ENCODE results near the gene TNXB. TPM values are rescaled to one million over a fixed set of nuclear protein-coding genes. Genes with fewer than 3 reads are reported as not detected.

The TNXB gene
- total RNA-seq, 1 donor from 2014 or later = 2.4 TPM

Other genes with a start within 250 kb of the TNXB start
- 65.8 and 70.3 TPM in 2 replicates for gene NEU1, start 246.5 kb downstream of the TNXB start, total RNA-seq
- 1.8 and 10.5 TPM in 2 replicates for gene SLC44A4, start 230.3 kb downstream of the TNXB start, total RNA-seq
- 10.8 and 14.5 TPM in 2 replicates for gene EHMT2, start 211.6 kb downstream of the TNXB start, total RNA-seq
- 0.64 and 1.3 TPM in 2 replicates for gene ZBTB12, start 207.3 kb downstream of the TNXB start, total RNA-seq
- gene C2, start 181.6 kb downstream of the TNXB start, total RNA-seq = 0.26 and 0.53 TPM in 2 replicates
- 2.4 and 2.6 TPM in 2 replicates for gene CFB, start 163.2 kb downstream of the TNXB start, total RNA-seq
- 163 and 177 TPM in 2 replicates for gene NELFE, start 150.4 kb downstream of the TNXB start, total RNA-seq
- gene SKIC2, start 150.2 kb downstream of the TNXB start, total RNA-seq = 44.8 and 48.0 TPM in 2 replicates
- 8.4 and 12.2 TPM in 2 replicates for gene DXO, start 137.2 kb downstream of the TNXB start, total RNA-seq
- gene C4A, start 127.3 kb downstream of the TNXB start, total RNA-seq = 1.2 and 1.8 TPM in 2 replicates
- gene C4B, start 94.5 kb downstream of the TNXB start, total RNA-seq = 1.6 and 2.6 TPM in 2 replicates
- under 0.01 TPM in 1 of 2 replicates, not detected in the other for gene CYP21A2, start 70.9 kb downstream of the TNXB start, total RNA-seq
- 8.7 and 11.1 TPM in 2 replicates for gene ATF6B, start 18.9 kb upstream of the TNXB start, total RNA-seq
- gene FKBPL, start 20.9 kb upstream of the TNXB start, total RNA-seq = 7.4 and 8.4 TPM in 2 replicates
- not detected in 2 replicates for gene PRRT1, start 42.6 kb upstream of the TNXB start, total RNA-seq
- 5.8 and 38.5 TPM in 2 replicates for gene PPT2, start 44.8 kb upstream of the TNXB start, total RNA-seq
- gene EGFL8, start 55.3 kb upstream of the TNXB start, total RNA-seq = 0.26 and 1.7 TPM in 2 replicates
- gene AGPAT1, start 66.7 kb upstream of the TNXB start, total RNA-seq = 5.8 and 9.0 TPM in 2 replicates
- 29.2 and 50.5 TPM in 2 replicates for gene RNF5, start 69.1 kb upstream of the TNXB start, total RNA-seq
- 0.26 TPM in 2 replicates for gene AGER, start 74.9 kb upstream of the TNXB start, total RNA-seq
- gene PBX2, start 80.9 kb upstream of the TNXB start, total RNA-seq = 16.3 and 19.3 TPM in 2 replicates
- 0.64 and 0.79 TPM in 2 replicates for gene GPSM3, start 83.3 kb upstream of the TNXB start, total RNA-seq
- gene NOTCH4, start 114.7 kb upstream of the TNXB start, total RNA-seq = 0.26 and 0.38 TPM in 2 replicates